OCI-LY3 (cell line): ENCODE measurements around the gene DTHD1.

ENCODE experiments used
- H2AFZ ChIP-seq: fragments of 200-600, 300-600 bp; shearing (Covaris generic); 2 replicates; pipeline ENCODE4 v1.6.0; 2014; ENCODE audit warnings: antibody characterized with exemption, low read depth, low read length
- H3K27ac ChIP-seq: fragments of 200-600, 300-600 bp; sonication (generic); 2 replicates; pipeline ENCODE4 v1.5.1; 2014; ENCODE audit warnings: mild to moderate bottlenecking, low read length, moderate library complexity, mixed read lengths
- H3K27me3 ChIP-seq: fragments of 200-600, 300-600 bp; sonication (generic); 2 replicates; pipeline ENCODE4 v1.6.1; 2014; ENCODE audit warnings: low read depth, low read length, mixed read lengths
- H3K36me3 ChIP-seq: fragments of 200-600, 300-600 bp; sonication (generic); replicated peaks from 2 replicates; pipeline ENCODE3; 2014; ENCODE audit warnings: low read depth, low read length, mixed read lengths
- H3K4me1 ChIP-seq: fragments of 300-600, 200-600 bp; sonication (generic); 2 replicates; pipeline ENCODE4 v1.6.1; 2014; ENCODE audit warnings: low read length, mixed read lengths
- H3K4me2 ChIP-seq: fragments of 200-600, 300-600 bp; sonication (generic); 2 replicates; pipeline ENCODE4 v1.6.1; 2014; ENCODE audit warnings: low read length, mixed read lengths
- H3K4me3 ChIP-seq: fragments of 300-600, 200-600 bp; sonication (generic); 2 replicates; pipeline ENCODE4 v1.5.1; 2014; ENCODE audit warnings: antibody characterized with exemption, mild to moderate bottlenecking, low read length, moderate library complexity
- H3K79me2 ChIP-seq: fragments of 300-600, 200-600 bp; shearing (Covaris generic); 2 replicates; pipeline ENCODE4 v1.6.1; 2014; ENCODE audit warnings: mild to moderate bottlenecking, low read length, mixed read lengths
- H3K9ac ChIP-seq: fragments of 300-600, 200-600 bp; shearing (Covaris generic); 2 replicates; pipeline ENCODE4 v1.6.0; 2014; ENCODE audit warnings: mild to moderate bottlenecking, low read length, moderate library complexity
- H3K9me3 ChIP-seq: fragments of 200-600, 300-600 bp; shearing (Covaris generic); 2 replicates; pipeline ENCODE4 v1.6.1; 2014; ENCODE audit warnings: low read length, mixed read lengths; ENCODE audit not compliant: insufficient read depth
- H4K20me1 ChIP-seq: fragments of 200-600, 300-600 bp; sonication (generic); 2 replicates; pipeline ENCODE4 v1.6.1; 2016; ENCODE audit warnings: low read length, mixed read lengths; ENCODE audit not compliant: insufficient read depth
- EZH2phosphoT487 ChIP-seq: fragments of 200-600 bp; shearing (Covaris generic); IDR thresholded peaks from 2 replicates; pipeline ENCODE4 v1.6.1; 2018; ENCODE audit warnings: antibody characterized with exemption, mixed run types, low read depth
- TF ChIP-seq, protein P1 (sequence below): fragments of 200-600, 300-600 bp; sonication (generic); IDR thresholded peaks from 2 replicates; pipeline ENCODE4 v1.5.1; 2014; ENCODE audit warnings: antibody characterized with exemption, low read length, low read depth

DTHD1 gene

DNA sequence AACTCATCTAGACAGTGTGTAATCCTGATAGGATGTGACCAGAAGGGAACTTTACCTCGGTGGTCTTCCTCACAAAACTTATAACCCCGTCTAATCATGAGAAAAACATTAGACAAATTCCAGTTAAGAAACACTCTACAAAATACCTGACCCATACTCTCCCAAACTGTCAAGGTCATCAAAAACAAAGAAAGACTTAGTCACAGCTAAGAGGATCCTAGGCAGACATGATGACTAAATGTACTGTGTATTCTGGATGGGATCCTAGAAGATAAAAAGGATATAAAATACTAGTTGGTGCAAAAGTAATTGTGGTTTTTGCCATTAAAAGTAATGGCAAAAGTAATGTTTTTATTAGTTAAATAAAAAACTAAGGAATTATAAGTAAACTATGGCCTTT is 81.6 kb downstream of the DTHD1 start:
- Histone ChIP-seq H3K4me1 (peaks cover 13% of the 10 kb centered on the region), H3K79me2 (no peaks in the 10 kb centered on the region), H3K27me3 (no peaks in the 10 kb centered on the region), H3K27ac (no peak overlapping the region), H3K4me2 (no peak overlapping the region), H3K36me3 (no peaks in the 10 kb centered on the region), H3K9ac (no peak overlapping the region), H3K9me3 (no peaks in the 10 kb centered on the region), H4K20me1 (no peaks in the 10 kb centered on the region), H2AFZ (no peak overlapping the region), H3K4me3 (no peak overlapping the region)
- TF ChIP-seq, protein P1, sequence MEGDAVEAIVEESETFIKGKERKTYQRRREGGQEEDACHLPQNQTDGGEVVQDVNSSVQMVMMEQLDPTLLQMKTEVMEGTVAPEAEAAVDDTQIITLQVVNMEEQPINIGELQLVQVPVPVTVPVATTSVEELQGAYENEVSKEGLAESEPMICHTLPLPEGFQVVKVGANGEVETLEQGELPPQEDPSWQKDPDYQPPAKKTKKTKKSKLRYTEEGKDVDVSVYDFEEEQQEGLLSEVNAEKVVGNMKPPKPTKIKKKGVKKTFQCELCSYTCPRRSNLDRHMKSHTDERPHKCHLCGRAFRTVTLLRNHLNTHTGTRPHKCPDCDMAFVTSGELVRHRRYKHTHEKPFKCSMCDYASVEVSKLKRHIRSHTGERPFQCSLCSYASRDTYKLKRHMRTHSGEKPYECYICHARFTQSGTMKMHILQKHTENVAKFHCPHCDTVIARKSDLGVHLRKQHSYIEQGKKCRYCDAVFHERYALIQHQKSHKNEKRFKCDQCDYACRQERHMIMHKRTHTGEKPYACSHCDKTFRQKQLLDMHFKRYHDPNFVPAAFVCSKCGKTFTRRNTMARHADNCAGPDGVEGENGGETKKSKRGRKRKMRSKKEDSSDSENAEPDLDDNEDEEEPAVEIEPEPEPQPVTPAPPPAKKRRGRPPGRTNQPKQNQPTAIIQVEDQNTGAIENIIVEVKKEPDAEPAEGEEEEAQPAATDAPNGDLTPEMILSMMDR: no peak
- TF ChIP-seq EZH2phosphoT487: no peak

DNA sequence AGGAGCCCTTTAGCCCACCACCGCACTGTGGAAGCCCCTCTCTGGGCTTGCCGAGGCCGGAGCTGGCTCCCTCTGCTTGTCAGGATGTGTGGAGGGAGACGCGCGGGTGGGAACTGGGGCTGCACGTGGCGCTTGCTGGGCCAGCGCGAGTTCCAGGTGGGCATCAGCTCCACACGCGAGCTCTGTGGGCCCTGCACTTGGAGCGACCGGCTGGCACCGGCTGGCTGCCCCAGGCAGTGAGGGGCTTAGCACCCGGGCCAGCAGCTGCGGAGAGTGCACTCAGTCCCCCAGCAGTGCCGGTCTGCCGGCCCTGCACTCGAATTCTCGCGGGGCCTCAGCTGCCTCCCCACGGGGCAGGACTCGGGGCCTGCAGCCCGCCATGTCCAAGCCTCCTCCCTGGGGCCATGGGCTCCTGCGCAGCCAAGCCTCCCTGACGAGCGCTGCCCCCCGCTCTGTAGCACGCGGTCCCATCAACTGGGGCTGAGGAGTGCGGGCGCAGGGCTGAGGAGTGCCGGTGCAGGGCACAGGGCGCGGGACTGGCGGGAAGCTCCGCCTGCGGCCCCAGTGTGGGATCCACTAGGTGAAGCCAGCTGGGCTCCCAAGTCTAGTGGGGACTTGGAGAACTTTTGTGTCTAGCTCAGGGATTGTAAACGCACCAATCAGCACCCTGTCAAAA is 93.6 kb downstream of the DTHD1 start:
- peaks cover 8% of the 10 kb centered on the region; the same call in 1 of the 2 replicates for H3K9me3 ChIP-seq
- H3K9ac ChIP-seq: no peak overlapping the region
- H3K4me1 ChIP-seq: no peaks in the 10 kb centered on the region
- H3K36me3 ChIP-seq: no peaks in the 10 kb centered on the region
- H3K27me3 ChIP-seq: no peaks in the 10 kb centered on the region
- no peaks in the 10 kb centered on the region for H4K20me1 ChIP-seq
- H3K4me2 ChIP-seq: no peak overlapping the region
- no peak for TF ChIP-seq EZH2phosphoT487
- TF ChIP-seq, protein P1: no peak
- H3K27ac ChIP-seq: no peak overlapping the region
- no peak overlapping the region for H2AFZ ChIP-seq
- H3K79me2 ChIP-seq: no peaks in the 10 kb centered on the region
- no peak overlapping the region for H3K4me3 ChIP-seq

DNA sequence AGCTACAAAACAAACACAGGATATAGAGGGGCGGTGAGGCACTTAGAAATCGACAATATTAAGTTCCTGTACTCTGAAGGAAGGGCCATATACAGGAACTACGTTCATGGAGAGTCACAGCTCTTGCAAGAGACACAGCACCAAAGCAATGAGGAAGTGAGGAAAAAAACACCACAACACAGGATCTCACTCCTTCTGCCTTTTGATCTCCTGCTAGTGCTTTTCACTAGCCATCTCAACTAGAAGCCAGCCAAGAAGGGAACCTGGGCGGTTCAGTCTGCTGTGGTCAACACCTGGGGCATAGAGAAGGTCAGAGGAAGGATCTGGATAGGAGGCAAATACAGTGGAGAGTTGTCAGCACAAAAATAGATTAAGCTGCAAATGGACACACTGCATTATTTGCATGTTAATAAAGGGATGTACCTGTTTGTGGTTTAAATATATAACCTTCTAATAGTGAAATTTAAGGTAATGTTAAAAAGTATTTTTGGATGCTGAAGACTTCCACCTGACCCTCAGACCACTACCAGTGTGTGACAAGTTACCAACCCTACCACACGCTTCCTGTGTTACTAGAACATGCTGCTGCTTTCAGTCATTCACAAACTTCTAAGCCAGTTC is 104.6 kb downstream of the DTHD1 start:
- no peak for TF ChIP-seq EZH2phosphoT487
- TF ChIP-seq, protein P1: no peak
- Histone ChIP-seq H3K36me3 (no peaks in the 10 kb centered on the region), H3K4me1 (peaks cover 13% of the 10 kb centered on the region), H3K4me3 (peak overlapping the region; percentile 25; the same call in 1 of the 2 replicates), H3K27ac (no peak overlapping the region), H3K9ac (no peak overlapping the region; the same call in 1 of the 2 replicates), H3K27me3 (no peaks in the 10 kb centered on the region), H3K9me3 (no peaks in the 10 kb centered on the region), H3K4me2 (peak overlapping the region; percentile 66), H4K20me1 (no peaks in the 10 kb centered on the region), H2AFZ (peak overlapping the region; percentile 93), H3K79me2 (no peaks in the 10 kb centered on the region)

DNA sequence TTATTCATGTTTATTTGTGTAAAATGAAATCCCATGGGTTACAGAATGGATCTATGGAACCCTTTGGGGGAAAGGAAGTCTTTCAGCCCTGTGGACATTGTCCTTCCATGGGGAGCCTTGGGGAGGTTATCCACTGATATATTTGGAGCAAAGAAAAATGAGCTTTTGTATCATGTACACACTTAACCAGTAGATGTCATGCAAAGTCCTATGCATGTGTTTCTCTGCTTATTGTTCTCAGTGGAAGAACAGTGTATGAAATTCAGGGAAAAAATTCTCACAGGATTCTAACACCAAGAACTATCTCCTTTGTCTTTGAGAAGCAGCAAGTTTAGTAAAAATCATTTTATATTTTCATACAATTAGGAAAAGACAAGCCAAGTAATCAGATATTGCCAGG is 105.3 kb downstream of the DTHD1 start:
- H3K4me2 ChIP-seq: peak overlapping the region; percentile 66; the same call in 1 of the 2 replicates
- TF ChIP-seq, protein P1: peak; percentile 20; the same call in 1 of the 2 replicates
- TF ChIP-seq EZH2phosphoT487: no peak
- H2AFZ ChIP-seq: no peak overlapping the region
- no peaks in the 10 kb centered on the region for H3K36me3 ChIP-seq
- no peaks in the 10 kb centered on the region for H3K9me3 ChIP-seq
- H3K79me2 ChIP-seq: no peaks in the 10 kb centered on the region
- no peak overlapping the region for H3K9ac ChIP-seq
- H3K4me1 ChIP-seq: peaks cover 13% of the 10 kb centered on the region
- no peak overlapping the region for H3K4me3 ChIP-seq
- H4K20me1 ChIP-seq: no peaks in the 10 kb centered on the region
- no peak overlapping the region for H3K27ac ChIP-seq
- no peaks in the 10 kb centered on the region for H3K27me3 ChIP-seq
